ENCODE data around the gene LHX8.

DNA sequence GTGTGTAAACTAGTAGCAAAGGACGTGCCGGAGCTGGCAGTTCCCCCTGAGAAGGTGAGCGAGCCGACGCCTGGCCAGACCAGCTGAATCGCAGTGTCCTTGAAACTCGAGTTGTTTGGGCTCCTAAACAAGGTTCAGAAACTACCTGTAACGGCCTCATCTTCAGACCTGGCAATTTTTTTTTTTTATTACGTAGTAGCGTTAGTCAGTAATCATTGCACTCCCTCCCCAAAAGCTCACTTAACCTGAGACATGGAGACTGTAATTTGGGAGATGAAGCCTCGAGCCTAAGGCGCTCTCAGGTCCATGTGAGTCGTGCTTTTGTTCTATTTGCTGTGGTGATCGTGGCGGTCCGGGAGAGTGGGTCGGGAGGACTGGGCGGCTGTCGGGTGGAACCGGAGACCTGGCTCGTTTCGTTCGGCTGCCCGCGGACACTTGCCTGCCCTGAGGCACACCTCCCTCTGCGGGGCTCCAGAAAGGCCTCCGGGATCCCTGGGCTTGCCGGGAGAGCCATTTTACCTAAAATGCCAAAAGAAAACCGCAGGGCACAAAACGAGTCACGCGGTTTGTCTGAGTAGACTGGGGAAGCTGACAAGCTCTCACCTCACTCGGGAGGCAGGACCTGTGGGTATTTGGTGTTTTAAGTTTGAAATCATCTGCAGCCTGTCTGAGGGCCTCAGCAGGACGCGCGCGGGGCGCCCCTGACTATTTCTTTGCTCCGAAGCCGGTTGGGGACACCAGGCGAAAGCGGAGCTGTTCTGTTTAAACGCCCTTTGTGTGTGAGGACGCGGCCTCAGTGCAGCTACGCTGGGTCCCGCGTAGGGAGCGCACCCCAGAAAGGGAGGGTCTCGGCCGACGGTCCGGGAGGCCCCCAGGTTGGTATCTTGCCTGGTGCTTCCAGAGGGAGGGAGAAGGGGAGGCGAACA is 722 bp downstream of the LHX8 start:
- TF ChIP-seq, protein P1, sequence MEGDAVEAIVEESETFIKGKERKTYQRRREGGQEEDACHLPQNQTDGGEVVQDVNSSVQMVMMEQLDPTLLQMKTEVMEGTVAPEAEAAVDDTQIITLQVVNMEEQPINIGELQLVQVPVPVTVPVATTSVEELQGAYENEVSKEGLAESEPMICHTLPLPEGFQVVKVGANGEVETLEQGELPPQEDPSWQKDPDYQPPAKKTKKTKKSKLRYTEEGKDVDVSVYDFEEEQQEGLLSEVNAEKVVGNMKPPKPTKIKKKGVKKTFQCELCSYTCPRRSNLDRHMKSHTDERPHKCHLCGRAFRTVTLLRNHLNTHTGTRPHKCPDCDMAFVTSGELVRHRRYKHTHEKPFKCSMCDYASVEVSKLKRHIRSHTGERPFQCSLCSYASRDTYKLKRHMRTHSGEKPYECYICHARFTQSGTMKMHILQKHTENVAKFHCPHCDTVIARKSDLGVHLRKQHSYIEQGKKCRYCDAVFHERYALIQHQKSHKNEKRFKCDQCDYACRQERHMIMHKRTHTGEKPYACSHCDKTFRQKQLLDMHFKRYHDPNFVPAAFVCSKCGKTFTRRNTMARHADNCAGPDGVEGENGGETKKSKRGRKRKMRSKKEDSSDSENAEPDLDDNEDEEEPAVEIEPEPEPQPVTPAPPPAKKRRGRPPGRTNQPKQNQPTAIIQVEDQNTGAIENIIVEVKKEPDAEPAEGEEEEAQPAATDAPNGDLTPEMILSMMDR (IDR thresholded peaks at IDR 0.05; ENCODE audit: insufficient read depth, low read length, poor library complexity, severe bottlenecking) = no peak
- TF ChIP-seq EZH2phosphoT487 (conservative IDR thresholded peaks at IDR 0.05; ENCODE audit: low read length) = no peak

Data from SU-DHL-6 (cell line).